Tibial nerve (tissue), 4 donors: ENCODE measurements around the gene CIITA. TPM values are rescaled to one million over a fixed set of nuclear protein-coding genes. Genes with fewer than 3 reads are reported as not detected.

Source experiments
- DNase-seq, 2 donors: peaks; one replicate each; pipeline ENCODE4 v3.0.0-alpha.2; 2019; ENCODE audit warnings: low spot score in 2 of 2
- H3K27ac ChIP-seq, 4 donors: fragments of 200-600 bp; sonication (generic) in 3 of 4; one replicate each; pipeline ENCODE4 v1.5.1; 2017 to 2019; ENCODE audit warnings: mild to moderate bottlenecking in 1 of 4
- H3K27me3 ChIP-seq, 2 donors: fragments of 200-600 bp; sonication (generic) in 1 of 2; one replicate each; pipeline versions ENCODE4 v1.5.1 to v1.6.0; 2017 to 2019
- H3K36me3 ChIP-seq, 3 donors: fragments of 200-600 bp; sonication (generic); one replicate each; pipeline ENCODE4 v1.5.1; 2018 to 2019
- H3K4me1 ChIP-seq, 4 donors: fragments of 200-600 bp; sonication (generic) in 3 of 4; one replicate each; pipeline ENCODE4 v1.5.1; 2017 to 2019
- H3K4me3 ChIP-seq, 4 donors: fragments of 200-600 bp; sonication (generic) in 3 of 4; one replicate each; pipeline ENCODE4 v1.5.1; 2017 to 2019; ENCODE audit warnings: mild to moderate bottlenecking in 1 of 4, moderate library complexity in 1 of 4
- H3K9me3 ChIP-seq, 4 donors: fragments of 200-600 bp; sonication (generic) in 3 of 4; one replicate each; pipeline ENCODE4 v1.5.1; 2017 to 2019
- CTCF ChIP-seq, 5 experiments: fragments of 200-600 bp in 3 of 5; fragments of 450-650 bp in 2 of 5; sonication (generic) in 3 of 5; IDR thresholded peaks; one replicate each; pipeline ENCODE4 v1.5.1; 2016 to 2019; ENCODE audit warnings: antibody characterized with exemption in 5 of 5, mild to moderate bottlenecking in 3 of 5, moderate library complexity in 2 of 5
- EP300 ChIP-seq, 2 donors: sonication (generic); formaldehyde crosslinking; IDR thresholded peaks; one replicate each; pipeline ENCODE4 v1.6.1; 2017; ENCODE audit warnings: antibody characterized with exemption in 2 of 2, mild to moderate bottlenecking in 1 of 2
- POLR2A ChIP-seq, 2 donors: fragments of 450-650 bp; IDR thresholded peaks; one replicate each; pipeline ENCODE4 v1.6.1; 2017; ENCODE audit warnings: antibody characterized with exemption in 2 of 2, mild to moderate bottlenecking in 2 of 2, moderate library complexity in 2 of 2
- WGBS, 2 donors: methylation state at CpG; one replicate each; pipeline ENCODE4 v1.1.5; 2018; 5-methylcytosine and 5-hydroxymethylcytosine counted together
- total RNA-seq, 4 donors: library from RNA; depleted of rRNA; stranded (reverse); fragments of >200 nt; gene quantifications; one replicate each; pipeline ENCODE4 v1.1.0, GENCODE V29; 2016

The CIITA gene
- total RNA-seq, 4 donors from 2014 or later, result 7.5 to 38.7 (median 17.8) TPM

- no peak for DNase-seq
- Histone ChIP-seq H3K4me1 (peaks cover 0 to 21% (median 6%) of the 10 kb centered on the region in 4 donors), H3K27me3 (no peaks in the 10 kb centered on the region), H3K27ac (no peak overlapping the region), H3K4me3 (no peak overlapping the region), H3K9me3 (no peaks in the 10 kb centered on the region), H3K36me3 (peaks cover 0 to 61% (median 1%) of the 10 kb centered on the region in 3 donors)
- TF ChIP-seq EP300 (IDR thresholded peaks at IDR 0.05) (no peak), POLR2A (IDR thresholded peaks at IDR 0.05) (no peak), CTCF (IDR thresholded peaks at IDR 0.05) (no peak)
- WGBS, 2 donors, result 88 to 93% methylated on average over 5 of the region's 5 CpGs
These were observed 91.0 kb downstream of the CIITA start for GRCh38 chr16:10967986-10968385.

GRCh38 chr16:10968498-10968897 lies 91.5 kb downstream of the CIITA start:
- Histone ChIP-seq H3K36me3 (peaks cover 0 to 61% (median 7%) of the 10 kb centered on the region in 3 donors), H3K27me3 (no peaks in the 10 kb centered on the region), H3K9me3 (no peaks in the 10 kb centered on the region), H3K4me3 (no peak overlapping the region), H3K4me1 (peaks cover 0 to 21% (median 6%) of the 10 kb centered on the region in 4 donors), H3K27ac (no peak overlapping the region)
- WGBS, 2 donors, result 76 to 90% methylated on average over 3 of the region's 3 CpGs
- TF ChIP-seq CTCF (IDR thresholded peaks at IDR 0.05), result no peak
- no peak for TF ChIP-seq EP300 (IDR thresholded peaks at IDR 0.05)
- TF ChIP-seq POLR2A (IDR thresholded peaks at IDR 0.05), result no peak
- no peak for DNase-seq

GRCh38 chr16:10969615-10970014 lies 92.6 kb downstream of the CIITA start:
- TF ChIP-seq EP300 (IDR thresholded peaks at IDR 0.05), result no peak
- TF ChIP-seq POLR2A (IDR thresholded peaks at IDR 0.05), result no peak
- Histone ChIP-seq H3K36me3 (peaks cover 0 to 68% (median 8%) of the 10 kb centered on the region in 3 donors), H3K4me3 (no peak overlapping the region), H3K27me3 (no peaks in the 10 kb centered on the region), H3K27ac (no peak overlapping the region), H3K4me1 (peaks cover 0 to 12% (median 3%) of the 10 kb centered on the region in 4 donors), H3K9me3 (no peaks in the 10 kb centered on the region)
- DNase-seq, result no peak
- WGBS, 2 donors, result 38 to 52% methylated on average over 1 of the region's 1 CpG

GRCh38 chr16:10970065-10970464 lies 93.1 kb downstream of the CIITA start:
- no peaks in the 10 kb centered on the region for H3K27me3 ChIP-seq
- no peak overlapping the region for H3K4me3 ChIP-seq
- peaks cover 0 to 70% (median 8%) of the 10 kb centered on the region in 3 donors for H3K36me3 ChIP-seq
- no peak overlapping the region for H3K27ac ChIP-seq
- 82% methylated on average over 2 of the region's 2 CpGs for WGBS, 2 donors
- no peaks in the 10 kb centered on the region for H3K9me3 ChIP-seq
- peaks cover 0 to 11% (median 3%) of the 10 kb centered on the region in 4 donors for H3K4me1 ChIP-seq
- DNase-seq, result peak in 1 of 2 donors; percentile 37
- no peak for TF ChIP-seq POLR2A (IDR thresholded peaks at IDR 0.05)
- TF ChIP-seq CTCF (IDR thresholded peaks at IDR 0.05), result no peak
- TF ChIP-seq EP300 (IDR thresholded peaks at IDR 0.05), result no peak

GRCh38 chr16:10971560-10971961 lies 94.6 kb downstream of the CIITA start:
- Histone ChIP-seq H3K4me3 (no peak overlapping the region), H3K27ac (peak overlapping the region in 1 of 4 donors; percentile 35), H3K27me3 (no peaks in the 10 kb centered on the region), H3K9me3 (no peaks in the 10 kb centered on the region), H3K4me1 (peaks cover 0 to 11% (median 3%) of the 10 kb centered on the region in 4 donors), H3K36me3 (peaks cover 0 to 69% (median 8%) of the 10 kb centered on the region in 3 donors)
- 20 to 32% methylated on average over 3 of the region's 3 CpGs for WGBS, 2 donors
- DNase-seq, result peak; percentile 22 to 88
- no peak for TF ChIP-seq POLR2A (IDR thresholded peaks at IDR 0.05)
- TF ChIP-seq EP300 (IDR thresholded peaks at IDR 0.05), result peak in 1 of 2 donors; percentile 58
- peak; percentile 59 to 87 (median 83) for TF ChIP-seq CTCF (IDR thresholded peaks at IDR 0.05)
